Measurements from ENCODE around the gene CRIP2.

DNA sequence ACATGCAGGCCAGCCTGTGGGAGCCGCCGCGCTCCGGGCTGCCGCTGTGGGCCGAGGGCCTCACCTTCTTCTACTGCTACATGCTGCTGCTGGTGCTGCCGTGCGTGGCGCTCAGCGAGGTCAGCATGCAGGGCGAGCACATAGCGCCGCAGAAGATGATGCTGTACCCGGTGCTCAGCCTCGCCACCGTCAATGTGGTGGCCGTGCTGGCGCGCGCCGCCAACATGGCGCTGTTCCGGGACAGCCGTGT, 54.6 kb downstream of the CRIP2 start:
- TF ChIP-seq, protein P1, sequence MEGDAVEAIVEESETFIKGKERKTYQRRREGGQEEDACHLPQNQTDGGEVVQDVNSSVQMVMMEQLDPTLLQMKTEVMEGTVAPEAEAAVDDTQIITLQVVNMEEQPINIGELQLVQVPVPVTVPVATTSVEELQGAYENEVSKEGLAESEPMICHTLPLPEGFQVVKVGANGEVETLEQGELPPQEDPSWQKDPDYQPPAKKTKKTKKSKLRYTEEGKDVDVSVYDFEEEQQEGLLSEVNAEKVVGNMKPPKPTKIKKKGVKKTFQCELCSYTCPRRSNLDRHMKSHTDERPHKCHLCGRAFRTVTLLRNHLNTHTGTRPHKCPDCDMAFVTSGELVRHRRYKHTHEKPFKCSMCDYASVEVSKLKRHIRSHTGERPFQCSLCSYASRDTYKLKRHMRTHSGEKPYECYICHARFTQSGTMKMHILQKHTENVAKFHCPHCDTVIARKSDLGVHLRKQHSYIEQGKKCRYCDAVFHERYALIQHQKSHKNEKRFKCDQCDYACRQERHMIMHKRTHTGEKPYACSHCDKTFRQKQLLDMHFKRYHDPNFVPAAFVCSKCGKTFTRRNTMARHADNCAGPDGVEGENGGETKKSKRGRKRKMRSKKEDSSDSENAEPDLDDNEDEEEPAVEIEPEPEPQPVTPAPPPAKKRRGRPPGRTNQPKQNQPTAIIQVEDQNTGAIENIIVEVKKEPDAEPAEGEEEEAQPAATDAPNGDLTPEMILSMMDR (IDR thresholded peaks at IDR 0.05 in 4 of 5, conservative IDR thresholded peaks at IDR 0.05 in 1 of 5) = no peak
- no peak for TF ChIP-seq POLR2A (IDR thresholded peaks at IDR 0.05)

All from gastrocnemius medialis (tissue), 4 donors.